COLO668 (cell line): ENCODE measurements around the gene RNLS.

ENCODE experiments used
- DNase-seq: peaks from one replicate; lab custom pipeline; 2025; ENCODE audit not compliant: unreplicated experiment; lab: John Stamatoyannopoulos, UW

The RNLS gene

GRCh38 chr10:88347597-88348304 lies 235.4 kb downstream of the RNLS start:
- no peak for DNase-seq

DNA sequence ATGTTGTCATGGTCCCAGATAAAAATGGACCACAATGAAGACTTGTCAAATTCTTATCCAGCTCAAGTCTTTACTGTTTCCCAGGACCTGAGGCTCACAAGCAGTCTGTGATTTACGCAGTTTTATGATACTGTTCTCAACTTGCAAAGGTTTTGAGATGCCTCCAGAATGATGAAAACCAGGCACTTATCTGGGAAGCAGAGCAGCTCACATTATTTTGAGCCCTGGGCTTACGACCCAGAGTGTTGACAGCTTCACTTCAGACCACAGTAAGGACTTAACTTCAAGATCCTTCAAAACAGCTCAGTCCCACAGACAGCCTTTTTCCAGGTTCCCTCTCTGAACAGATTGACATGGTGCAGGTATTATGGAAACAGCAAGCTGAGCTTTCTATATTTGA lies 236.1 kb downstream of the RNLS start:
- DNase-seq: no peak

GRCh38 chr10:88346144-88346977 lies 236.8 kb downstream of the RNLS start:
- DNase-seq: no peak

DNA sequence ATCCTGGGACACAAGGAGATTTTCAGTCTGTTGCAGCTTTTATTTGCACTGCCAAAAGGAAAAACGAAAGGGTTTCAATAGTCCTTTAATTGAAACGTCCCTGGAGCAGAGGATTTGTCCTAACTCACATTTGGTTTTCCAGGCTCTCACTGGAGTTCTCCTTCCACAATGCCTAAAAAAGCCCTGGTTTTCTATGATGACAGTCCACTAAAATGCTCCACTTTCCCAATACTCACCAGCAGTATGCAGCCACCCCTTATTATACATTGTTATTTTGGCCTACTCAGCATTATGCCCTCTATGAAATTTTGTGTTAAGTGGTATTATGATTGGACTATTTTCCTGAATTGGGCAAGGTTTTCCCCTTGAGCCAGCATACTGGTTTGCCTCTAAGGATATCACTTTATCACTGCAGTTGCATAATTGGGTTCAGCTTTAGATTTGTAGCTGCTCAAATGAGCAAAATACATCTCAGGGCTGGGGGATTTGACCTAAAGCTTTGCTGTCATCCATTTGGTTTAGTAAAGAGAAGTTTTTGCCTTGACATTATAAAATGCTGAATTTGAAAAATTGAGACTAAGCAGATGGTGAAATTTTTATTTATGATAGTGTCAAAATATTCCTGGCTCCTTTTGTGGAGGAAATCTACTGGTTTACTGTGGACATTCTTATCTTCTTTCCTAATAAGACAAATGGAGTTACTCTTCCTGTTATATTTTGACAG lies 239.2 kb downstream of the RNLS start:
- no peak for DNase-seq

DNA sequence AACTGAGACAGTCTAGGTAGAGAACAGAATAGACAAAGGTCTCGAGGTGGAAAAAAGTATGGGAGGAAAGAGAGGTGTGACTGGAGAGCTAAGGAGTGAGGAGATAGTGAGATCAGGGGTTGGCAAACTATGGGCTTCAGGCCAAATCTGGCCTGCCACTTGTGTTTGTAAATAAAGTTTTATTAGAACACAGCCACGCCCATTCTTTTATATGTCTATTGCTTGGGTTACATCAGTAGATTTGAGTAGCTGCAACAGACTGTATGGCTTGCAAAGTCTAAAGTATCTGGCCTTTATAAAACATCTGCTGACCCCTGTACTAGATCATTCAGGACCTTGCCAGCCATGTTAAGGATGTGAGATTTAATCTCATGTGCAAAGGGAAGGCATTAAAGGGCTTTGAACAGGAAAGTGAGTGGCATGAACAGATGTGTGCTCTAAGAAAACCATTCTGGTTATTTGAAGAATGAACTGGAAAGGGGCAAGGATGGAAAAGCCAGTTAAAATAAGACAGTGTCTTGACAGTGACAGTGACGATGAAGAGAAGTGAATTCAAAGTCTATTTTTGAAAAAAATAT lies 240.3 kb downstream of the RNLS start:
- DNase-seq: no peak

- no peak for DNase-seq
Measured at GRCh38 chr10:88337134-88337533, 246.0 kb downstream of the RNLS start.

GRCh38 chr10:88336334-88336733 lies 246.8 kb downstream of the RNLS start:
- no peak for DNase-seq

GRCh38 chr10:88333248-88333630 lies 249.9 kb downstream of the RNLS start:
- no peak for DNase-seq

DNA sequence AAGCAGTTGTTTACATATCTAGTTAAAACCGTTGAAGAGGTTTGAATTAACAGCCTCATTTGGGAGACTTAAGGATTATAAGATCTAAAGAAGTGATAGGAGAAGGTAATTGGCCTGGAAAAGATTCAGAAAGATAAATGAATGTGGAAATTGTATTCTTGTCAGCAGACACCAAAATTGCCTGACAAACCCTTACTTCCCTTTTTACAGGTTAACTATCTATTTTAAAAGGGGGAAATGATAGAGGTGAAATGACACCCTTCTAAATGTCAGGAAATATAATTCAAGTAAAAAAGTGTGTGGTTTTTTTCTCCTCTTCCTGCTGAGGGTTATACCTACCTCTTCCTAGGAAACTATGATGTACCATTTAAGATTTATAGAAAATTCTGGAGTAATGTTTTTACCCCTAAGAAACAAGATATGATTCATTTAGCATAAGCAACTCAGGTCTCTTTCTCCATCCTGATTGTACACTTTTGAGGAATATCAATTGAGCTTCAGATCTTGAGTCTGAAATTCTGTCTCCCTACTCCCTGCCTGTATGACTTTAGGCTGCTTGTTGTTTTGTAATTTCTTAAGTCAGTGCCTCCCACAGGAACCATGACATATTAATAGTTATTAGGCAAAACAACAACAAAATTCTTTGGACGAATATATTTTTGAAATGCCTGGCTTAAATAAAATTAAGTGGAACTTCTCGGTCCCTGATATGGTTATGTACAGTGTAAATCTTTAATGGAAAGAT lies 250.4 kb downstream of the RNLS start:
- DNase-seq: no peak

GRCh38 chr10:88330174-88330573 lies 252.9 kb downstream of the RNLS start:
- DNase-seq: no peak

- no peak for DNase-seq
Measured at GRCh38 chr10:88322324-88323063, 260.6 kb downstream of the RNLS start.

GRCh38 chr10:88319960-88320517 lies 263.1 kb downstream of the RNLS start:
- DNase-seq: no peak

DNA sequence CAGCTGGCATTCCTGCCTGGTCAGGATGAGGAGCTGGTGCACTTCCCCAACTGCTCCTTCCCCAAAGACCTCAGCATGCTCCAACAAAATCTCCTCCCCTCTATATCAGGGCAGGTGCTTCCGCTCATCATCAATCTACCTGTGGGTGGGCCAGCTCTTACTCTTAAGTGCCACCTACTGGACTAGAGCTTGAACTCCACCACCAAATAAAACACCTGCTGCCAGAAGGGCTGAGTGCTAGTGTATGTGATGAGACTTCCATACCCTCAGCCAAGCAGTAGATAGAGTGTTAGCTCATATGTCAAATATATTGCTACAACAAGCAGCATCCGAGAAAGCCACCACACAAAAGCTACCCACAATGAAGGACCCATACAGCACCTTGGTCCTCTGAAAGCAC lies 264.3 kb downstream of the RNLS start:
- DNase-seq: no peak

DNA sequence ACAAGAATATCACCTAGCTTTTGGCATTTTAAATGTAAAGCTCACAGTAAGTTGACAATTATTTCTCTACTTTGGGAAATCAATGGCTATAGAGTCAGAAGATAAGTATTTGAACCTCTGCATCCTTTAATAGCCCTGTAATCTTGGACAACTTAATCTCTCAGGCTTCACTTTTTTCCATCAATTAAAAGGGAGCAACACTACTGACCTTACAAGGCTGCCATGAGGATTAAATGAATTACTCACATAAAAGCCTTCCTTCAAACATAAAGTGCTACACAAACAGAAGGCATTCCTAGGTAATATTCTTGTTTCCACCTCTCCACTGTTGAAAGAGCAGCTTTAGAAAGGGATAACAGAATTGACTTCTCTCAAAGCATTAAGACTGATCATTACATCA lies 266.0 kb downstream of the RNLS start:
- DNase-seq: no peak

DNA sequence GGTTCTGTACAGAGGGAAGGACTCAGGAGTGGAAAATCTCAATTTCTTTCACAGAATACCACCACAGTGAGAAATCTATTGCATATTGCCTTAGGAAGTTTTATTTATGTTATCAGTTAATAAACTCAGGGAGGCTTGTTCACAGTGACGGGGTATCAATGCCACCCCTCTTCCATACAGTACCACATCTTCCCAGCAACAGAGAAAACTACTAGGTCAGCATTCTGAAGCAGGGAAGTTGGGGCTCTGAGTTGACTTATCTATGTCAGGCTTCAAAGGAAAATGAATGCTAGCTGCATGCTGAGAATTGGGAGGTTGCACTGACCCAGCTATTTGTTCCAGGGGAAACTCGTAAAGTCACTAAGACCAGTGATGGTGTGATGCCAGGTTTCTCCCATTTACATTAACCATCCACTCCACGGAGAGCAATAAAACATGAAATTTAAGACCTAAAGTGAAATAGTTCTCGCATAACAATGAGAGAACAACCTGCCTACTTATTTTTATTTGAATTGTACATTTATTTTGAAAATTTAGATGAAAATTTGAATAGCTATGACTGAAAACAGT lies 266.7 kb downstream of the RNLS start:
- no peak for DNase-seq

DNA sequence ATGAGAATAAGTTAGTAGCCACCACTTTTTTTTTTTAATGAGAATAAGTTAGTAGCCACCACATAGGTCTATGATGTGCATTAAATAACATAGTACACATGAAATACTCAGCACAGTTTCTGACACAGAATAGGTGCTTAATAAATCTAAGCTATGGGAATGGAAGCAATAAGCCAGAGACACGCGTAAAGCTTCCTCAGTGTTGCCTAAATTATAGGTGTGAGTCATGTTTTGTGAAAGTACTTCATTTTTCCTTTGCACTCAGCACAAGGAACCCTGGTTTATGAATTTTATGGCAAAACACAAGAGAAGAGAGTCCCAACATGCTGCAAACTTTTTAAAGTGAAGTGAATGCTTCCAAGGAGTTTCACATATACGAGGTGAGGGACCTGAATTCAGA lies 267.4 kb downstream of the RNLS start:
- DNase-seq: no peak

GRCh38 chr10:88314362-88314761 lies 268.8 kb downstream of the RNLS start:
- no peak for DNase-seq

GRCh38 chr10:88313878-88314277 lies 269.2 kb downstream of the RNLS start:
- DNase-seq: no peak

DNA sequence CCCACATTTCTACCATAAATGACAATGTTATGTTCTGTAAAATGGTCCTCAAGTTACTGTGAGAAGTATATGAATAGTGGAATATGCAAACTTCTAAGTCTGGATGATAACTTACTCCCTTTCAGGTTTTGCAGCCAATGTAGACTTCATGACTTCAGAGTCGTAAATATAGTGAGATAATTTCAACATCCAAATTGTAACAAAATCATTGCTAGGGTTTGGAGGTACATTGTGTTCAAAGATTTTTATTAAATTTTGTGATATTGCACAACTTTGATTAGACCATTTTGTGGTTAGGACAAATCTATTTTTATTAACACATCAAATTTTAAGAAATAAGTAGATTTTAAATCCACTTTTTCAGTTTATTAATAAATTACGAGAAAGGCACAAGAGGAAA lies 270.3 kb downstream of the RNLS start:
- DNase-seq: no peak

GRCh38 chr10:88311264-88311663 lies 271.9 kb downstream of the RNLS start:
- no peak for DNase-seq
